Left colon (tissue), 2 donors: ENCODE measurements around the gene NT5C2. TPM values are rescaled to one million over a fixed set of nuclear protein-coding genes. Genes with fewer than 3 reads are reported as not detected.
A peak's percentile ranks its signal among the peaks of the same experiment; 100 is the strongest.
"Not testable (repeated sequence)": the region's sequence is repeated elsewhere in the genome, so short reads cannot be mapped to it uniquely, and the experiment has no call there.

Experiments used
- ATAC-seq: fragments of 200-7000 bp; cut with Tn5 transposase; one replicate; pipeline ENCODE4 v1.9.1; 2020; ENCODE audit warnings: mild to moderate bottlenecking, moderate library complexity
- DNase-seq, 2 donors: peaks; one replicate each; pipeline ENCODE4 v3.0.0-alpha.2; 2020
- intact Hi-C, 2 donors: fragments of 100-400 bp; cut with DNase I in 1 of 2; cut with micrococcal nuclease in 1 of 2; formaldehyde crosslinking; loops; one replicate each; pipeline versions ENCODE4 v1.11.2 to v1.14.0; 2022; cut with DNase I, micrococcal nuclease
- total RNA-seq, 2 donors: library from RNA; stranded (reverse); fragmentation: NEBNext Ultra II Directional; extraction: Animal tissue kit (Norgen Biotek cat#: 25700); gene quantifications; one replicate each; pipeline ENCODE4 v1.2.1, GENCODE V29; 2021
- donor health status: DM: no; HTN: no; CAD: no.
- donor health status: DM: yes; HTN: yes; CAD: no.

Gene NT5C2
- total RNA-seq, 2 donors from 2014 or later: 87.2 to 99.3 TPM

GRCh38 chr10:103140469-103140868 lies 52.6 kb downstream of the NT5C2 start:
- ATAC-seq (no peak), DNase-seq (no peak)
- intact Hi-C loops: no loop called here

GRCh38 chr10:103139803-103140202 lies 53.3 kb downstream of the NT5C2 start:
- intact Hi-C loops: no loop called here
- DNase-seq (no peak), ATAC-seq (no peak)

- DNase-seq, ATAC-seq, intact Hi-C loops: not testable (repeated sequence)
Measured at GRCh38 chr10:103135168-103135567, 57.9 kb downstream of the NT5C2 start.

- intact Hi-C loops: no loop called here
- ATAC-seq (no peak), DNase-seq (no peak)
Measured at GRCh38 chr10:103130910-103131309, 62.2 kb downstream of the NT5C2 start.

- intact Hi-C loops, DNase-seq, ATAC-seq: not testable (repeated sequence)
Measured at GRCh38 chr10:103130180-103130579, 62.9 kb downstream of the NT5C2 start.

GRCh38 chr10:103127241-103127640 lies 65.8 kb downstream of the NT5C2 start:
- no peak for ATAC-seq
- intact Hi-C loops: no loop called here

GRCh38 chr10:103125323-103126267 lies 67.5 kb downstream of the NT5C2 start:
- DNase-seq (no peak), ATAC-seq (no peak)
- intact Hi-C loops: no loop called here

More at GRCh38 chr10:103127241-103127640, 65.8 kb downstream of the NT5C2 start:
- DNase-seq: no peak

- intact Hi-C loops: no loop called here
- no peak for ATAC-seq
- DNase-seq: no peak
Measured at GRCh38 chr10:103124420-103125096, 68.5 kb downstream of the NT5C2 start.

- intact Hi-C loops: no loop called here
- ATAC-seq: no peak
- no peak for DNase-seq
Measured at GRCh38 chr10:103123282-103124024, 69.6 kb downstream of the NT5C2 start.

GRCh38 chr10:103120977-103121735 lies 71.9 kb downstream of the NT5C2 start:
- ATAC-seq (peak; percentile 93), DNase-seq (no peak)
- intact Hi-C loops: no loop called here

GRCh38 chr10:103120546-103120945 lies 72.5 kb downstream of the NT5C2 start:
- ATAC-seq (no peak), DNase-seq (no peak)
- intact Hi-C loops: no loop called here

GRCh38 chr10:103117247-103117646 lies 75.8 kb downstream of the NT5C2 start:
- ATAC-seq (no peak), DNase-seq (no peak)
- intact Hi-C loops: no loop called here

GRCh38 chr10:103114876-103115275 lies 78.2 kb downstream of the NT5C2 start:
- intact Hi-C loops: no loop called here
- DNase-seq: no peak
- no peak for ATAC-seq

- intact Hi-C loops: no loop called here
- ATAC-seq (no peak), DNase-seq (no peak)
Measured at GRCh38 chr10:103111918-103112877, 80.9 kb downstream of the NT5C2 start.

- DNase-seq (no peak), ATAC-seq (no peak)
- intact Hi-C loops: no loop called here
Measured at GRCh38 chr10:103111031-103111917, 81.8 kb downstream of the NT5C2 start.

- DNase-seq (no peak), ATAC-seq (no peak)
- intact Hi-C loops: no loop called here
Measured at GRCh38 chr10:103110407-103110806, 82.7 kb downstream of the NT5C2 start.

GRCh38 chr10:103109821-103110220 lies 83.3 kb downstream of the NT5C2 start:
- intact Hi-C loops: no loop called here
- no peak for ATAC-seq
- no peak for DNase-seq
